ENCODE results near the gene SMAD6. TPM values are rescaled to one million over a fixed set of nuclear protein-coding genes. Genes with fewer than 3 reads are reported as not detected.

SMAD6 gene
- total RNA-seq, 2 donors from 2014 or later = 14.0 to 25.4 TPM

GRCh38 chr15:66657185-66658020 lies 44.6 kb upstream of the SMAD6 start:
- Histone ChIP-seq H3K27me3 (no peaks in the 10 kb centered on the region), H3K27ac (no peak overlapping the region), H3K4me3 (no peak overlapping the region), H3K4me1 (peaks cover 6% of the 10 kb centered on the region), H3K9me3 (no peaks in the 10 kb centered on the region), H3K36me3 (replicated peaks in 1 of 2; ENCODE audit: insufficient read depth in 1 of 2, low read depth in 2 of 2) (no peaks in the 10 kb centered on the region)
- DNase-seq (no peak), ATAC-seq (no peak)
- WGBS, 2 donors = 80 to 83% methylated on average over 9 of the region's 9 CpGs
- no peak for TF ChIP-seq POLR2A (IDR thresholded peaks at IDR 0.05)
- no peak for TF ChIP-seq CTCF (IDR thresholded peaks at IDR 0.05)
- intact Hi-C loops (cut with DNase I) = no loop called here

- no peak for TF ChIP-seq POLR2A (IDR thresholded peaks at IDR 0.05)
- TF ChIP-seq CTCF (IDR thresholded peaks at IDR 0.05) = no peak
- Histone ChIP-seq H3K4me3 (no peak overlapping the region), H3K4me1 (peaks cover 5% of the 10 kb centered on the region), H3K27me3 (no peaks in the 10 kb centered on the region), H3K36me3 (replicated peaks in 1 of 2; ENCODE audit: insufficient read depth in 1 of 2, low read depth in 2 of 2) (no peaks in the 10 kb centered on the region), H3K27ac (no peak overlapping the region), H3K9me3 (no peaks in the 10 kb centered on the region)
- intact Hi-C loops (cut with DNase I) = no loop called here
- DNase-seq (no peak), ATAC-seq (no peak)
- WGBS, 2 donors = 63 to 82% methylated on average over 5 of the region's 5 CpGs
Observed at GRCh38 chr15:66658044-66658443, 44.0 kb upstream of the SMAD6 start.

- intact Hi-C loops (cut with DNase I) = no loop called here
Observed at GRCh38 chr15:66658855-66659254, 43.2 kb upstream of the SMAD6 start.

GRCh38 chr15:66659384-66659783 lies 42.7 kb upstream of the SMAD6 start:
- peaks cover 5% of the 10 kb centered on the region for H3K4me1 ChIP-seq
- H3K9me3 ChIP-seq = no peaks in the 10 kb centered on the region
- intact Hi-C loops (cut with DNase I) = no loop called here
- no peak for ATAC-seq
- no peaks in the 10 kb centered on the region for H3K27me3 ChIP-seq
- H3K36me3 ChIP-seq (replicated peaks in 1 of 2; ENCODE audit: insufficient read depth in 1 of 2, low read depth in 2 of 2) = no peaks in the 10 kb centered on the region
- TF ChIP-seq CTCF (IDR thresholded peaks at IDR 0.05) (no peak), POLR2A (IDR thresholded peaks at IDR 0.05) (no peak)
- 88 to 100% methylated on average over 3 of the region's 3 CpGs for WGBS, 2 donors
- H3K27ac ChIP-seq = no peak overlapping the region
- H3K4me3 ChIP-seq = no peak overlapping the region
- DNase-seq = no peak

More at GRCh38 chr15:66658855-66659254, 43.2 kb upstream of the SMAD6 start:
- ATAC-seq (no peak), DNase-seq (no peak)
- Histone ChIP-seq H3K27ac (no peak overlapping the region), H3K27me3 (no peaks in the 10 kb centered on the region), H3K36me3 (replicated peaks in 1 of 2; ENCODE audit: insufficient read depth in 1 of 2, low read depth in 2 of 2) (no peaks in the 10 kb centered on the region), H3K4me1 (peaks cover 5% of the 10 kb centered on the region), H3K4me3 (no peak overlapping the region), H3K9me3 (no peaks in the 10 kb centered on the region)
- no peak for TF ChIP-seq CTCF (IDR thresholded peaks at IDR 0.05)
- TF ChIP-seq POLR2A (IDR thresholded peaks at IDR 0.05) = no peak
- 85 to 95% methylated on average over 2 of the region's 2 CpGs for WGBS, 2 donors

Data from body of pancreas (tissue), 4 donors.